LNCAP (cell line): Measurements from ENCODE around the gene NOX5.
A peak's percentile ranks its signal among the peaks of the same experiment; 100 is the strongest.

Experiments
- TF ChIP-seq, protein P1 (sequence below): fragments of 450-650 bp; IDR thresholded peaks from 2 replicates; pipeline ENCODE4 v1.5.1; 2017; ENCODE audit warnings: mild to moderate bottlenecking

Gene NOX5

DNA sequence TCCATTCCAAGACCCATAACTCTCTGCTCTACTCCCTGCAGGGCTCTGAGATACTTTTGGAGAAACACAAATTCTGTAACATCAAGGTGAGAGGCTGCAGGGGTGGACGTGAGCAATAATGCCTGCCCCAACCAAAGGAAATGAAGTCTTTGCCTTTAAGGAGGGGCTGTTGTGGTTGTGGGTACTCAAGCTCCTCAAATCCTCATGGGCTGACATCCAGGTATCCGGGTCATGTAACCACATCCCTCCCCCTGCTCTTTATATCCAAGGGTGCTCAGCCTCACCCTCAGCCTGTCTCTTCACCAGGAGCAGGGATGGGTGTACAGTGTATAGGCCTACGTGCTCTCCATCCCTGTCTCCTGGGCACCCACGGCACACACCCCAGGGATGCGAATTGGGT is 32.3 kb downstream of the NOX5 start:
- TF ChIP-seq, protein P1, sequence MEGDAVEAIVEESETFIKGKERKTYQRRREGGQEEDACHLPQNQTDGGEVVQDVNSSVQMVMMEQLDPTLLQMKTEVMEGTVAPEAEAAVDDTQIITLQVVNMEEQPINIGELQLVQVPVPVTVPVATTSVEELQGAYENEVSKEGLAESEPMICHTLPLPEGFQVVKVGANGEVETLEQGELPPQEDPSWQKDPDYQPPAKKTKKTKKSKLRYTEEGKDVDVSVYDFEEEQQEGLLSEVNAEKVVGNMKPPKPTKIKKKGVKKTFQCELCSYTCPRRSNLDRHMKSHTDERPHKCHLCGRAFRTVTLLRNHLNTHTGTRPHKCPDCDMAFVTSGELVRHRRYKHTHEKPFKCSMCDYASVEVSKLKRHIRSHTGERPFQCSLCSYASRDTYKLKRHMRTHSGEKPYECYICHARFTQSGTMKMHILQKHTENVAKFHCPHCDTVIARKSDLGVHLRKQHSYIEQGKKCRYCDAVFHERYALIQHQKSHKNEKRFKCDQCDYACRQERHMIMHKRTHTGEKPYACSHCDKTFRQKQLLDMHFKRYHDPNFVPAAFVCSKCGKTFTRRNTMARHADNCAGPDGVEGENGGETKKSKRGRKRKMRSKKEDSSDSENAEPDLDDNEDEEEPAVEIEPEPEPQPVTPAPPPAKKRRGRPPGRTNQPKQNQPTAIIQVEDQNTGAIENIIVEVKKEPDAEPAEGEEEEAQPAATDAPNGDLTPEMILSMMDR, result no peak

DNA sequence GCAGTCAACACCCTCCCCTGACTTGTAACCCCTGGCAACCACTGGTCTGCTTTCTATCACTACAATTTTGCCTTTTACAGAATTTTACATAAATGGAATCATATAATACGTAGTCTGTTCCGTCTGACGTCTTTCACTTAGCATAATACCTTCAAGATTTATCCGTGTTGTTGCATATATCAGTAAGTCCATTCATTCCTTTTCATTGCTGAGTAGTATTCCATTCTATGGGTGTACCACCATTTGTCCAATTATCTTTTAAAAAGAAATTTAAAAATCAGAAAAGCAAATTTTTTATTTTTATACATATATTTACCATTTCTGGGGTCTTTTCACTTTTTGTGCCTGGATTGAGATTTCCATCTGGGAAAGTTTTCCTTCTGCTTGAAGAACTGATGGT is 35.5 kb downstream of the NOX5 start:
- TF ChIP-seq, protein P1, result no peak

DNA sequence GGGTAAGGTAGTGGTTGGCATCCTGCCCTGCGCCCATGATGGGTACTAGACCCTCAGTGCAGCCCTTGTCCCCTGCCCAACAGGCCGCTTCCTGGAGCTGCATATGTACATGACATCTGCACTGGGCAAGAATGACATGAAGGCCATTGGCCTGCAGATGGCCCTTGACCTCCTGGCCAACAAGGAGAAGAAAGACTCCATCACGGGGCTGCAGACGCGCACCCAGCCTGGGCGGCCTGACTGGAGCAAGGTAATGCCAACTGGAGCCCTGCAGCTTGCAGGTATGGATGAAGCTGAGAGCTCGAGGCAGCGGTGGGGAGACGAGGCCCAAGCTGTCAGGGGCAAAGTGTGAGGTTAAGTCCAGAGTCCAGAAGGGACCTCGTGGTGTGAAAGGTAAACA is 40.8 kb downstream of the NOX5 start:
- TF ChIP-seq, protein P1, result no peak

DNA sequence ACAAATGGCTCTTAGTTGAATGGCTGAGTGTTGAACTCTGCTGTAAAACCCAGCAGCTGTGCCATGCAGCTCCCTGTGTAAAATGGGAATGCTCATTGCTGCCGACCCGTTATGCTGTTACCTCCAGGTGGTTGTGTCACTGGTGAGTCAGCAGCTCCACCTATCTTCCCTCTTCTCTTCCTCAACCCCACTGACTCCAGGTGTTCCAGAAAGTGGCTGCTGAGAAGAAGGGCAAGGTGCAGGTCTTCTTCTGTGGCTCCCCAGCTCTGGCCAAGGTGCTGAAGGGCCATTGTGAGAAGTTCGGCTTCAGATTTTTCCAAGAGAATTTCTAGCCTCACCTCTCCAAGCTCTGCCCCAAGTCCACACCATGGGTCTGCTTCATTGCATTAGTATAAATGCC is 41.9 kb downstream of the NOX5 start:
- TF ChIP-seq, protein P1, result no peak

DNA sequence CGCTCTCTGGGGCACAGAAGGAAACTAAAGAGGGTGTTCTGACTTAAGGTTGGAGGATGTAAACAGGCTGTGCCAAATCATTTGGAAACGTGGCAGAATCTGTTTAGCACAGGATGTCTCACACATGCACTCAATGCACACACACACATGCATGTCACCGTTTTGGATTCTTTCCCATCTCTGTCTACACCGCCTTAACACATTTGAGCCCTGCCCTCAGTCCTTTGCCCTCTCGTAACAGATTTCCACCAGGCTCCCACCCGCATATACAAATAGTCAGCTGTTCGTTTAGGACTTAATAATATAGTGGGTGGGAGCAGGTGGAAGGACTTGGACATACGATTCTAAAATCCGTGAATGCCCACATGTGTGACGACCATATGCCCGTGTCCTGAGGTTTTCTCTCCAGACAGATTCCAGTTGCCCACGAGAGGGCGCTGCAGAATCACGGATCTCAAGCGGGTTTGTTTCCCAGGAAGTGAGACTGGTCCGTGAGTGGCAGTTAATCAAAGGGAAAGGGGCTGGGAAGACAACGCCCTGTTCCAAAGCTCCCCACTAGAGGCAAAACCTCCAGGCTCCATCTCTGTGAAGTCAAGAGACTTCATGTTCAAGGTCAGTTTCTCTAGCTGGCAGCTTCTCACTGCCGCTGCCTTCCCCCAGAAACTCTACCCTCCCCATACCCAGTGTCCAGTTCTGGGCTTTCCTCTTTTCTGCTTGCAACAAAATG is 44.5 kb downstream of the NOX5 start:
- TF ChIP-seq, protein P1, result peak; percentile 84

DNA sequence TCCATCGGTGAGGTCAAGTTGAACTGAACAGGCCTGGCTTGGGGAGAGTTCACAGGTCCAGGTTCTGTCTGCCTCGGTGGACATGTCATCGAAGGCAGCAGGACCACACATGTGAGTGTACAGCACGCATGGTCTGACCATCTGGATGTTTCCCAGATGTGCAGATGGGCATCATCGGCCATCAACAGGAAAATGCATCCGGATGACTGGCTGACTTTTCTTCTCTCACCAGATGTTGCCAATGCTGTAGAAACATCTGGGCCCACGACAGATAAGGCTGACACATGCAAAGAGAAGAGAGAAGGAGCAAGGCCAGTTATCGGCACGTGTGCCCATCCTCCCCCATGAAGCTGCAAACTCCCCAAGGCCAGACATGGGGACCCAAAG is 45.1 kb downstream of the NOX5 start:
- TF ChIP-seq, protein P1, result no peak

DNA sequence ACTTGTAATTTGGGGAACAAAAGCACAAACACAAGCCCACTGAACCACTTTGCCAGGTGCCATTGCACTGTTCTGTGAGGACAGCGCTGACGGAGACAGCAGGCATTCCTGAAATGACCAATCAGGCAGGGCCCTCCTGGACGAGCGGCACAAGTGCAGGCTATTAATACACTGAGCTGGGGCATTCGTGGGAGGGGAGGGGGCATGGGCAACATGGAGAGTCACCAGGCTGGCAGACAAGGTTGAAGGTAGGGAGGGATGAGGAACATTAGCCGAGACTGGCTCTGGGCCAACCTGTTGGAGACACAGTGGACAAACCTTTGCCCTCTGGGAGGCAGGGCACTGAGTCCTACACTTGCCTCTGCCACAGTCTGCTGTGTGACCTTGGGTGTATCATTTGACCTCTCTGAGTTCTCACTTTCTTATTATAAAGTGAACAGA is 45.6 kb downstream of the NOX5 start:
- TF ChIP-seq, protein P1, result no peak

DNA sequence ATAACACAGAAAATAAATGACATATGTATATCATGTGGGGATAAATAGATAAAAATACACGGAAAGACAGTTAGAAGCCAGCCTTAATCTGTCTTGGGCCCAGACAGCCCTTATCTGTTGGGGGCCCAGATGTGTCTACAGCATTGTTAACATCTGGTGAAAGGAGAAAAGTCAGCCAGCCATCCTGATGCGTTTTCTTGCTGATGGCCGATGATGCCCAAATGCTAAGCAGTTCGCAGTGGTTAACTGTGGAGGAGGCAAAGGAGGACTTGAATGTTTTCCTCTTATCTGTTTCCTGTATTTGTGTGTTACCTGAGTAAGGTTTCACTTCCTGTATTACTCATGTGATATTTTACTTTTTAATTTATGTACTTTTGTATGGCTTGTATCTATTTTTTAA is 46.2 kb downstream of the NOX5 start:
- TF ChIP-seq, protein P1, result no peak
